Karpas-422 (cell line): ENCODE measurements around the gene TTC33. TPM values are rescaled to one million over a fixed set of nuclear protein-coding genes. Genes with fewer than 3 reads are reported as not detected.

ENCODE experiments used
- DNase-seq: peaks from one replicate; pipeline ENCODE4 v3.0.0-alpha.2; 2015
- H2AFZ ChIP-seq: fragments of 200-600 bp; sonication (generic); 2 replicates; pipeline ENCODE4 v1.6.1; 2014; ENCODE audit warnings: antibody characterized with exemption, low read length, mixed read lengths
- H3K27ac ChIP-seq: fragments of 200-600 bp; sonication (generic); 2 replicates; pipeline ENCODE4 v1.5.1; 2014; ENCODE audit warnings: mild to moderate bottlenecking, low read length, moderate library complexity
- H3K27me3 ChIP-seq: fragments of 200-600 bp; sonication (generic); 2 replicates; pipeline ENCODE4 v1.6.1; 2014; ENCODE audit warnings: low read length, mixed read lengths
- H3K36me3 ChIP-seq: fragments of 200-600 bp; sonication (generic); 2 replicates; pipeline ENCODE4 v1.6.1; 2014; ENCODE audit warnings: low read length, mixed read lengths; ENCODE audit not compliant: insufficient read depth
- H3K4me1 ChIP-seq: fragments of 200-600 bp; sonication (generic); 2 replicates; pipeline ENCODE4 v1.6.1; 2014; ENCODE audit warnings: mild to moderate bottlenecking, low read length, mixed read lengths
- H3K4me2 ChIP-seq: fragments of 200-600 bp; sonication (generic); 2 replicates; pipeline ENCODE4 v1.6.1; 2014; ENCODE audit warnings: low read length, low read depth, mild to moderate bottlenecking; ENCODE audit not compliant: poor library complexity, severe bottlenecking
- H3K4me3 ChIP-seq: fragments of 200-600 bp; sonication (generic); 2 replicates; pipeline ENCODE4 v1.5.1; 2014; ENCODE audit warnings: mild to moderate bottlenecking, antibody characterized with exemption, low read length, mixed read lengths
- H3K79me2 ChIP-seq: fragments of 200-600 bp; sonication (generic); 2 replicates; pipeline ENCODE4 v1.6.1; 2014; ENCODE audit warnings: mild to moderate bottlenecking, low read length, mixed read lengths
- H3K9ac ChIP-seq: fragments of 200-600 bp; sonication (generic); 2 replicates; pipeline ENCODE4 v1.6.0; 2014; ENCODE audit warnings: low read length
- H3K9me2 ChIP-seq: fragments of 200-600 bp; sonication (generic), shearing (Covaris generic); replicated peaks from 2 replicates; pipeline ENCODE4 v1.6.0; 2014; ENCODE audit warnings: mild to moderate bottlenecking, low read length, moderate library complexity; ENCODE audit not compliant: insufficient read depth
- H3K9me3 ChIP-seq: fragments of 300-700, 200-600 bp; sonication (generic); 2 replicates; pipeline ENCODE4 v1.6.1; 2014; ENCODE audit warnings: low read length, mixed read lengths
- H4K20me1 ChIP-seq: fragments of 200-600 bp; sonication (generic); 2 replicates; pipeline ENCODE4 v1.6.1; 2014; ENCODE audit warnings: mild to moderate bottlenecking, antibody characterized with exemption, low read length, low read depth; ENCODE audit not compliant: insufficient read depth
- total RNA-seq: library from RNA; depleted of rRNA; stranded (reverse); fragments of >200 nt; shearing (Covaris generic); gene quantifications from 2 replicates; pipeline ENCODE4 v1.2.3, GENCODE V29; 2014; ENCODE audit warnings: low replicate concordance

TTC33 gene
- total RNA-seq, 1 experiment from 2014 or later = 18.5 TPM

GRCh38 chr5:40479939-40480338 is 275.8 kb downstream of the TTC33 start:
- no peak for DNase-seq
- Histone ChIP-seq H3K9ac (no peak overlapping the region), H3K9me2 (no peaks in the 10 kb centered on the region), H3K4me1 (peaks cover 4% of the 10 kb centered on the region), H3K27ac (no peak overlapping the region), H2AFZ (no peak overlapping the region), H4K20me1 (no peaks in the 10 kb centered on the region), H3K36me3 (no peaks in the 10 kb centered on the region), H3K27me3 (no peaks in the 10 kb centered on the region), H3K4me2 (no peak overlapping the region), H3K4me3 (no peak overlapping the region), H3K9me3 (no peaks in the 10 kb centered on the region), H3K79me2 (no peaks in the 10 kb centered on the region)

DNA sequence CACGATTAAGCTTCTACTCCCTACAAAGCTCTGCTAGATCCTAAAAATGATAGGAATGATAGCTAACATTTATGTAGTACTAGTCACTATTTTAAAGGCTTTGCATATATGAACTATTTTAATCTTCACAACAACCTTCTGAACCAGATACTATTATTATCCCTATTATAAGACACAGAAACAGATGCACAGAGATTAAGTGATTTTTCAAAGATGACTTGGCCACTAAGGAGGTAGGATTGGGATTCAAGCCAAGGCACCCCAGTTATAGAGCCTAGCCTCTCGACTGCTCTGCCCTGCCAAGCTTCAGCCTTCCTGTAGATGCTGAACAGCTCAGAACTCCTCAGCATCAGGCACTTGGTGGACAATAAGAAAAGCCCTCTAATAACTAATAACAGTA is 277.0 kb downstream of the TTC33 start:
- Histone ChIP-seq H3K9me2 (no peaks in the 10 kb centered on the region), H4K20me1 (no peaks in the 10 kb centered on the region), H3K9me3 (no peaks in the 10 kb centered on the region), H3K4me3 (no peak overlapping the region), H3K9ac (no peak overlapping the region), H3K4me1 (no peaks in the 10 kb centered on the region), H2AFZ (no peak overlapping the region), H3K27ac (no peak overlapping the region), H3K27me3 (no peaks in the 10 kb centered on the region), H3K36me3 (no peaks in the 10 kb centered on the region), H3K79me2 (no peaks in the 10 kb centered on the region), H3K4me2 (no peak overlapping the region)
- DNase-seq = no peak

GRCh38 chr5:40477856-40478546 is 277.8 kb downstream of the TTC33 start:
- Histone ChIP-seq H3K9ac (no peak overlapping the region), H3K9me2 (no peaks in the 10 kb centered on the region), H2AFZ (no peak overlapping the region), H3K4me1 (no peaks in the 10 kb centered on the region), H3K27me3 (no peaks in the 10 kb centered on the region), H3K27ac (no peak overlapping the region), H3K36me3 (no peaks in the 10 kb centered on the region), H3K79me2 (no peaks in the 10 kb centered on the region), H3K9me3 (no peaks in the 10 kb centered on the region), H3K4me2 (no peak overlapping the region), H4K20me1 (no peaks in the 10 kb centered on the region), H3K4me3 (no peak overlapping the region)
- DNase-seq = no peak

DNA sequence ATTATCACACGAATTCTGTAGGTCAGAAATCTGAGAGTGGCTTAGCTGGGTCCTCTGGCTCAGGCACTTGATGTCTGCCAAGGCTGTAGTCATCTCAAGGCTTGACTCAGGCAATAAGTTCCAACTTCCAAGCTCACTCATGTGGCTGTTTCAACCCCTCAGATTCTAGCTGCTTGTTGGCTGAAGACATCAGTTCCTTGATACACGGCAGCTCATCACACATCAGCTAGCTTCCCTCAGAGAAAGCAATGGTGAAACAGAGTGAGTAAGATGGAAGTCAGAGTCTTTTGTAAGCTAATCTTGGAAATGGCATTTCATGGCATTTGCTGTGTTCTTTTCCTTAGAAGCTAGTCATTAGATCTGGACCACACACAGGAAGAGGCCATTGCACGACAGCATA is 280.2 kb downstream of the TTC33 start:
- no peaks in the 10 kb centered on the region for H3K9me3 ChIP-seq
- no peak for DNase-seq
- no peaks in the 10 kb centered on the region for H3K79me2 ChIP-seq
- no peak overlapping the region for H3K4me3 ChIP-seq
- no peak overlapping the region for H2AFZ ChIP-seq
- no peaks in the 10 kb centered on the region for H3K4me1 ChIP-seq
- H3K27me3 ChIP-seq = no peaks in the 10 kb centered on the region
- no peak overlapping the region for H3K27ac ChIP-seq
- no peaks in the 10 kb centered on the region for H3K9me2 ChIP-seq
- no peaks in the 10 kb centered on the region for H4K20me1 ChIP-seq
- H3K9ac ChIP-seq = no peak overlapping the region
- H3K4me2 ChIP-seq = no peak overlapping the region
- no peaks in the 10 kb centered on the region for H3K36me3 ChIP-seq

DNA sequence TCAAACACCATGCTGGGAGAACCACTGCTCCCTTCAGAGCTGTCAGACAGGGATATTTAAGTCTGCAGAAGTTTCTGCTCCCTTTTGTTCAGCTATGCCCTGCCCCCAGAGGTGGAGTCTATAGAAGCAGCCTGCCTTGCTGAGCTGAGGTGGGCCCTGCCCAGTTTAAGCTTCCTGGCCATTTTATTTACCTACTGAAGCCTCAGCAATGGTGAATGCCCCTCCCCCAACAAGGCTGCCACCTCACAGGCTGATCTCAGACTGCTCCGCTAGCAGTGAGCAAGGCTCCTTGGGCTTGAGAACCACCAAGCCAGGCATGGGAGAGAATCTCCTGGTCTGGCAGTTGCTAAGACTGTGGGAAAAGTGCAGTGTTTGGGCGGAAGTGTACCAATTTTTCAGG is 281.5 kb downstream of the TTC33 start:
- Histone ChIP-seq H3K36me3 (no peaks in the 10 kb centered on the region), H3K9me2 (no peaks in the 10 kb centered on the region), H4K20me1 (no peaks in the 10 kb centered on the region), H3K9ac (no peak overlapping the region), H3K27ac (no peak overlapping the region), H3K27me3 (no peaks in the 10 kb centered on the region), H3K4me3 (no peak overlapping the region), H3K9me3 (no peaks in the 10 kb centered on the region), H2AFZ (no peak overlapping the region), H3K79me2 (no peaks in the 10 kb centered on the region), H3K4me1 (no peaks in the 10 kb centered on the region), H3K4me2 (no peak overlapping the region)
- DNase-seq = no peak

GRCh38 chr5:40465416-40465815 is 290.3 kb downstream of the TTC33 start:
- H3K9ac ChIP-seq = no peak overlapping the region
- no peak overlapping the region for H3K27ac ChIP-seq
- DNase-seq = no peak

DNA sequence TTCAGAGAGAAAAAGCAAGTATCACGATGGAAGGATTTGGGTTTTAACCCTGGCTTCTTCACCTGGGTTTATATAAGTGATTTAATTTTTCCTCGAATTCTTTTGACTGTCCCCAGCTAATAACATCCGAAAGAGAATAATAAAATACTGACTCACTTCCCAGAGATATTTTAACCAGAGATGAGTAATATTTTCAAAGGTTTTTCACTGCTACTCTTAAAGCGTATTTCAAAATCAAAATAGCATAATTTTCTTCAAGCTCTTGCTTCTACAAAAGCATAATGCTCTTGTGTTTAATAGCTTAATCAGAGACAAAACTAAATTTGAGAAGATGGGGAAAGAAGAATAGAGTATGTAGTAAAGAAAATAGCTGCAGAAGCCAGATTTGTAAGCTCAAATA is 291.2 kb downstream of the TTC33 start:
- Histone ChIP-seq H3K79me2 (no peaks in the 10 kb centered on the region), H3K9ac (no peak overlapping the region), H3K9me3 (no peaks in the 10 kb centered on the region), H4K20me1 (no peaks in the 10 kb centered on the region), H3K27me3 (no peaks in the 10 kb centered on the region), H3K4me1 (no peaks in the 10 kb centered on the region), H3K4me3 (no peak overlapping the region), H2AFZ (no peak overlapping the region), H3K4me2 (no peak overlapping the region), H3K27ac (no peak overlapping the region), H3K9me2 (no peaks in the 10 kb centered on the region), H3K36me3 (no peaks in the 10 kb centered on the region)
- no peak for DNase-seq

More at GRCh38 chr5:40465416-40465815, 290.3 kb downstream of the TTC33 start:
- Histone ChIP-seq H3K79me2 (no peaks in the 10 kb centered on the region), H3K4me2 (no peak overlapping the region), H3K4me3 (no peak overlapping the region), H4K20me1 (no peaks in the 10 kb centered on the region), H3K27me3 (no peaks in the 10 kb centered on the region), H3K4me1 (no peaks in the 10 kb centered on the region), H3K9me2 (no peaks in the 10 kb centered on the region), H3K36me3 (no peaks in the 10 kb centered on the region), H2AFZ (no peak overlapping the region), H3K9me3 (no peaks in the 10 kb centered on the region)
